ENCODE measurements around the gene WDR70. TPM values are rescaled to one million over a fixed set of nuclear protein-coding genes. Genes with fewer than 3 reads are reported as not detected.

Gene WDR70
- total RNA-seq, 1 experiment from 2014 or later, result 78.2 TPM

DNA sequence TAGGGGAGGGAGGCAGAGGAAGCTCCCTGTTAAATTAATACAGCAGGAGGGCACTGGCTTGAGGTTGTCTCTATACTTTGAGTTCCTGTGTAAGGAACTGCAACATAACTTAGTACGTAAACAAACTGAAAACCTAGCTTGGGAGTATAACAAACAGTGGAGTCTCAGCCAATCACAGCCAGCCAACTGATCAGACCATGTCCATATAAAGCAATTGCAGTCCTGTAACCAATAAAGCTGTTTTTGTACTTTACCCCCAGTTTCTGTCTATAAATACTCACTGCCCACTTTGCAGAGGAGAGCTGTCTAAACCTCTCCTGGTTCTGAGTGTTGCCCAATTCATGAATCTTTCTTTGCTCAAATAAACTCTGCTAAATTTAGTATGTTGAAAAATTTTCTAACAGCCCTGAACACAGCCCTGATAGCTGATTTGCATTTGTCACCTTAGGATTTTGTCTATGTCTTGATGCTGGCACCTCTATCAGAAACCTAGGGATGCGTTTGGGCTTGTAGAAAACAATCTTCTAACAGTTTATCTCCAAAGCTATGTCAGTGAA lies 420.8 kb downstream of the WDR70 start:
- H3K4me1 ChIP-seq (replicated peaks; ENCODE audit: insufficient read depth), result no peaks in the 10 kb centered on the region
- H3K27ac ChIP-seq, result no peak overlapping the region
- H3K79me2 ChIP-seq (ENCODE audit: low read depth), result no peaks in the 10 kb centered on the region
- ChIA-PET CTCF (no interaction called here), POLR2A (ENCODE audit: unreplicated experiment) (no interaction called here)
- no peak overlapping the region for H2AFZ ChIP-seq
- no peak for DNase-seq
- no peak overlapping the region for H3K4me2 ChIP-seq
- no peaks in the 10 kb centered on the region for H3F3A ChIP-seq (ENCODE audit: insufficient read depth, low read depth)
- TF ChIP-seq EZH2 (IDR thresholded peaks at IDR 0.05; ENCODE audit: low read depth), result no peak
- TF ChIP-seq, protein P1, sequence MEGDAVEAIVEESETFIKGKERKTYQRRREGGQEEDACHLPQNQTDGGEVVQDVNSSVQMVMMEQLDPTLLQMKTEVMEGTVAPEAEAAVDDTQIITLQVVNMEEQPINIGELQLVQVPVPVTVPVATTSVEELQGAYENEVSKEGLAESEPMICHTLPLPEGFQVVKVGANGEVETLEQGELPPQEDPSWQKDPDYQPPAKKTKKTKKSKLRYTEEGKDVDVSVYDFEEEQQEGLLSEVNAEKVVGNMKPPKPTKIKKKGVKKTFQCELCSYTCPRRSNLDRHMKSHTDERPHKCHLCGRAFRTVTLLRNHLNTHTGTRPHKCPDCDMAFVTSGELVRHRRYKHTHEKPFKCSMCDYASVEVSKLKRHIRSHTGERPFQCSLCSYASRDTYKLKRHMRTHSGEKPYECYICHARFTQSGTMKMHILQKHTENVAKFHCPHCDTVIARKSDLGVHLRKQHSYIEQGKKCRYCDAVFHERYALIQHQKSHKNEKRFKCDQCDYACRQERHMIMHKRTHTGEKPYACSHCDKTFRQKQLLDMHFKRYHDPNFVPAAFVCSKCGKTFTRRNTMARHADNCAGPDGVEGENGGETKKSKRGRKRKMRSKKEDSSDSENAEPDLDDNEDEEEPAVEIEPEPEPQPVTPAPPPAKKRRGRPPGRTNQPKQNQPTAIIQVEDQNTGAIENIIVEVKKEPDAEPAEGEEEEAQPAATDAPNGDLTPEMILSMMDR (conservative IDR thresholded peaks at IDR 0.05), result no peak
- intact Hi-C loops (cut with micrococcal nuclease; ENCODE audit: unreplicated experiment), result no loop called here
- no peaks in the 10 kb centered on the region for H4K20me1 ChIP-seq (ENCODE audit: insufficient read depth)
- H3K27me3 ChIP-seq (ENCODE audit: insufficient read depth, low read depth), result no peaks in the 10 kb centered on the region
- BruUV-seq (replicated peaks), result no TSS peak
- H3K36me3 ChIP-seq (ENCODE audit: low read depth), result no peaks in the 10 kb centered on the region
- no peaks in the 10 kb centered on the region for H3K9me2 ChIP-seq (ENCODE audit: insufficient read depth)
- no peak overlapping the region for H3K4me3 ChIP-seq
- H3K9me3 ChIP-seq (ENCODE audit: insufficient read depth, low read depth), result peaks cover 1% of the 10 kb centered on the region

DNA sequence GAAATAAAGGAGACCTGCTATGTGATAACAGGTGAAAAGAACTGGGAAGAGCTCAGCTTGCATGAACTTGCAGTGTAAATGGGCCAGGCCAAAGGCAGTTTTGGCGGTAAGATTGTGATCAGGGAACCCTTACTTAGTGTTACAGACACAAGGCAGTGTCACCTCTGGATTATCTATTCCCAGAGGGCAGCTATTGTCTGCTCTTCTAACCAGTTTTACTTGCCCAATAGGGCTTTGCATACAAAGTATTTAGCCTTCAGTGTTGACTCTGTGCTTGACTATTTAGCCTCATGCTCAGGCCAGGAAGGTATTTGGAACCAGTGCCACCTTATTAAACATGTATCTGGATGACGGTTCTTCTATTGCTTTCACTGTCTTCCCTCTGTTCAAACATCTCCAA lies 422.4 kb downstream of the WDR70 start:
- no TSS peak for BruUV-seq (replicated peaks)
- ChIA-PET POLR2A (ENCODE audit: unreplicated experiment) (no interaction called here), CTCF (no interaction called here)
- H3K9me2 ChIP-seq (ENCODE audit: insufficient read depth), result no peaks in the 10 kb centered on the region
- H2AFZ ChIP-seq, result no peak overlapping the region
- H3K9me3 ChIP-seq (ENCODE audit: insufficient read depth, low read depth), result no peaks in the 10 kb centered on the region
- no peak overlapping the region for H3K4me3 ChIP-seq
- no peaks in the 10 kb centered on the region for H4K20me1 ChIP-seq (ENCODE audit: insufficient read depth)
- H3K27ac ChIP-seq, result no peak overlapping the region
- H3K36me3 ChIP-seq (ENCODE audit: low read depth), result no peaks in the 10 kb centered on the region
- H3K79me2 ChIP-seq (ENCODE audit: low read depth), result no peaks in the 10 kb centered on the region
- no peak for DNase-seq
- H3K27me3 ChIP-seq (ENCODE audit: insufficient read depth, low read depth), result no peaks in the 10 kb centered on the region
- intact Hi-C loops (cut with micrococcal nuclease; ENCODE audit: unreplicated experiment), result no loop called here
- H3K4me1 ChIP-seq (replicated peaks; ENCODE audit: insufficient read depth), result no peaks in the 10 kb centered on the region
- TF ChIP-seq, protein P1 (conservative IDR thresholded peaks at IDR 0.05), result no peak
- TF ChIP-seq EZH2 (IDR thresholded peaks at IDR 0.05; ENCODE audit: low read depth), result no peak
- H3F3A ChIP-seq (ENCODE audit: insufficient read depth, low read depth), result no peaks in the 10 kb centered on the region
- H3K4me2 ChIP-seq, result no peak overlapping the region

Other genes with a start within 250 kb of the WDR70 start
- gene CPLANE1, start 129.9 kb upstream of the WDR70 start, total RNA-seq (2021), result 32.5 and 45.5 TPM in 2 replicates
- gene NUP155, start 8.2 kb upstream of the WDR70 start, total RNA-seq (2021), result 62.7 and 92.3 TPM in 2 replicates

Measured in PC-9 (cell line).